NCI-H2227 (cell line): ENCODE measurements around the gene SART3.
A peak's percentile ranks its signal among the peaks of the same experiment; 100 is the strongest.
"Not testable (repeated sequence)": the region's sequence is repeated elsewhere in the genome, so short reads cannot be mapped to it uniquely, and the experiment has no call there.

Experiments
- DNase-seq: peaks from one replicate; lab custom pipeline; 2025; ENCODE audit not compliant: unreplicated experiment; lab: John Stamatoyannopoulos, UW

Gene SART3

DNA sequence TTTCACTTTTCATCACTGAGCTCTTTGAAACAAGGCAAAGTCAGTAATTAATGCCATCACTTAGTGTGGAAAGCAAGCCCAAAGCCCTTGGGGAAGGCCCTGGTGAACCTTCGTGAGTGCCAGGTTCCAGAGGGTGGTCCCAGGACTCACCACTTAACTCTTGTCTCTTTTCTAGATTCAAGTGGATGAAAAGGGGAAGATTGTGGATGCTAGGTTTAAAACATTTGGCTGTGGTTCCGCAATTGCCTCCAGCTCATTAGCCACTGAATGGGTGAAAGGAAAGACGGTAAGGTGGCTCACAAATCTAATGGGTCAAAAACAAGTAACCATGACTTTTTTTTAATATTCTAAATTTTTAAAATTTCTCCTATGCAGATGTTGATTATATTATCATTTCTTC lies 4.2 kb upstream of the SART3 start:
- no peak for DNase-seq

DNA sequence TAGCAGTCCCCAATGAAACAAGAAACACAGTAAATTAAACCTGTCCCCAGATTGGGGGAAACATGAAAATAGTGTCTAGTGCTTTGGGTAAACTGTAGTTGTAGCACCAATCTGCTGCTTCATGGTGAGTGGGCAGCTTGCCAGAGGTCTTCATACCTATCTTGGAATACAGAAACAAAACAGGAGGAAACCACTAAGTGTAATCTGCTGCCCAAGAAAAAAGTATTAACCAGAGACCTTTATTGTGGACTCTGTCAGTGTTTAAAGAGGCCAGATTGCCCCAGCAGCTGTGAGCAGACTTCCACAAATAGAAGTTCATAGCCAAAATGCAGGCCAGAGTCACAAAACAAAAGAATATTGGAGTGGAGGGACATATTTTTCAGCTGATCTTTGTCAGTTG lies 3.8 kb upstream of the SART3 start:
- DNase-seq: no peak

GRCh38 chr12:108563804-108564151 lies 2.8 kb upstream of the SART3 start:
- no peak for DNase-seq

GRCh38 chr12:108563136-108563803 lies 2.3 kb upstream of the SART3 start:
- DNase-seq: peak; percentile 88

DNA sequence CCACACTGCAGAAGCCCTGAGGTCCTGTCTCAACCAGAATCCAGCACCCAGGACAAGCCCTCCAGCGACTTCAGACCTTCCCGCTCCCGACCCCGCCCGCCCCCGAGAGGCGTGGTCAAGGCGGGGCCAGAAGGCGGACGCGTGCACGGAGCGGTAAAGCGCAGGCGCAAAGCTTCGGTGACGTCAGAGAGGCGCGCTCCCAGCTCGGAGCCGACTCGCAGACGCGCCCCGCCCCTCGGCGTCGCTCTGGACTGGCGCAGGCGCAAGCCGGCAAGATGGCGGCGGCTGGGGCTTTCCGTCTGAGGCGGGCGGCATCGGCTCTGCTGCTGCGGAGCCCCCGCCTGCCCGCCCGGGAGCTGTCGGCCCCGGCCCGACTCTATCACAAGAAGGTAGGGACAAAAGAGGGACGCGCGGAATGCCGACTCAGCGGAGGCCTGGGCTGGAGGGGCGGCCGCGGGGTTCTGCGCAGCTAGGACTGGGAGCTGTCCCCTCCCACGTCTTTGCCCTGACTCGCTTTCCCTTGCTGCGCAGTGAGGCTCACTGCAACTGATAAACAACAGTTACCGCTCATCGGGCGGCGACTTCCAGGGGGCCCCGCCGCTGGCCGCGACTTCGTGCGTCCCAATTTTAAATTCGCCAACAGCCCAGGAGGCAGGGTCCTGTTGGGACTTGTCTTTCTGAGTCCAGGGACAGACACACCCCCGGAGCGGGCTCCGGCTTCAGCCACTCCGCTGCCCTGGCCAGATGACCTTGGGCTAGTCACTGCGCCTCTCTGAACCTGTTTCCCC lies 1.6 kb upstream of the SART3 start, which contains the start of gene ISCU:
TSS of gene ISCU (plus strand) at position 249 of the 788 bp plus-strand sequence. CDS start at position 276, 27 bp downstream.
- peak; percentile 99 for DNase-seq

GRCh38 chr12:108561852-108562347 lies 927 bp upstream of the SART3 start:
- no peak for DNase-seq

DNA sequence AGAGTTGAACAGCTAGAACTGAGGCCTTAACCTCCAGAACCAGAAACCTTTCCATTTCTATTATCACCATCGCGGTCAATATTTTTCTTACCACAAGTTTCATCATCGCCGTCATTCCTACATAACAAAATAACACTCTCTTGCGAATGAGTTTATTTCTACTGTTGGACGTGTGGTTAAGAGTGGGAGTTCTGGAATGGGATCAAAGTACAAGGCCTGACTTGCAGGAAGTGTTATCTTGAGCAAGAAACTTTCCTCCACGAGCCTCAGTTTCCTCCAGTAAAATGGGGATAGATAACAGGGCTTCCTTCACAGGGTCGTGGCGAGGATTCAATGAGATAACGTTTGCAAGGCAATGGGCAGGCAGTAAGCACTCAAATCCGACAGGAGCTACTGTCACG lies 652 bp downstream of the SART3 start:
- DNase-seq: no peak

- DNase-seq: no peak
These were observed 1.2 kb downstream of the SART3 start for GRCh38 chr12:108559748-108560147.

GRCh38 chr12:108559007-108559655 lies 1.8 kb downstream of the SART3 start:
- DNase-seq: no peak

DNA sequence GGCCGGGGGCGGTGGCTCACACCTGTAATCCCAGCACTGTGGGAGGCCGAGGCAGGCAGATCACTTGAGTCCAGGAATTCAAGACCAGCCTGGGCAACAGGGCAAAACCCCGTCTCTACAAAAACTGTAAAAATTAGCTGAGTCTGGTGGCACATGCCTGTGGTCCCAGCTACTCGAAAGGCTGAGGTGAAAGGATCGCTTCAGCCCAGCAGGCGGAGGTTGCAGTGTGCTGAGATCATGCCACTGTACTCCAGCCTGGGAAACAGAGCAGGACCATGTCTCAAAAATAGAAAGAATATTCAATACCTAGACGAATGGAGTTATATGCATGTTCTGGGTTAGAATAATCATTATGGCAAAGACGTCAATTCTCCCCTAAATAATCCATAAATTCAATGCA lies 5.6 kb downstream of the SART3 start:
- DNase-seq: not testable (repeated sequence)

DNA sequence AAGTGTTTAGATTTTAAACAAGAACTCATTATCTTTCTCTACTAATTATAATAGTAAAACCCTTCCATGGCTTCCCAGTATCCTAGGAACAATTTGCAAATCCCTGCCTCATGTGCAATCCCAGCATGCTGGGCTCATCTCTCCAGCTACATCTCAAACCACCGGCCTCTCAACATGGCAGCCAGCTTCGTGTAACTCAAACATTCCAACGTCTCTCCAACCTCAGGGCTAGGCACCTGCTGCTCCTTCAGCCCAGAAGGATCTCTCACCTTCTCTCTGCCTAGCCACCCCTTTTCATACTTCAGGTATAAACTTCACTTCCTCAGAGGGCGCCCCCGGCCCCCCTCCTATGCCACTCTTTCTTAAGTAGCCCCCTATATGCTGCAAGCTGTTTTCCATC lies 7.2 kb downstream of the SART3 start:
- no peak for DNase-seq

DNA sequence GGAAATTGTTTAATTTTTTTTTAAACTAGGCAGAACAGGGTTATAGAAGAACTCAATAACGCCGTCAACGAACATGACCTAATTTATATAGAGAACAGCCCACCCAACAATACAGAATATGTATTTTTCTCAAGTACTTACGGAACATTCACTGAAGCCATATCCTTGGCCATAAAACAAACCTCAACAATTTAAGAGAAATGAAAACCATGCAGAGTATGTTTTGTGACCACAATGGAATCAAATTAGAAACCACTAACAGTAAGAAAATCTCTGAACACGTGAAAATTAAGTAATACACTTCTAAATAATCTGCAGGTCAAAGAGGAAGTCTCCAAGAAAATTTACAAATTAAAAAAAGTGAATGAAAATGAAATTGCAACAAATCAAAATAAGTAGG lies 9.4 kb downstream of the SART3 start:
- no peak for DNase-seq

GRCh38 chr12:108548954-108549521 lies 11.9 kb downstream of the SART3 start:
- no peak for DNase-seq

DNA sequence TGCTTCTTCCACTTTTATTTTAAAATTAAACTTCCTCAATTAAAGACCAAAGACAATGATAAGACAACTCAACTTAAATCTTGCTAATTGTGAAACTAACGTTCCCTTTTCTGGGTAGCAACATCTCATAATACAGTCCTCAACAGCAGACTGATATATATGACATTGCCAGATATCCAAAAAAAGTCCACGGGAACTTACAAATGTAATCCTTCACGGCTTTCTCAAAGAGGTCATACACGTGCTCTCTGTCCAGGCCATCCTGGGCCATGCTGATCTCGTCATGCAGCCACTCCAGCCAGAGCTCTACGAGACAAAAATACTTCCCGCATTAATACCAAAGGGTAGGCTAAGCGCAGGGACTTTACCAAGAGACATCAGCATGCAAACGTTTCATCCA lies 13.3 kb downstream of the SART3 start:
- no peak for DNase-seq

- no peak for DNase-seq
These were observed 17.3 kb downstream of the SART3 start for GRCh38 chr12:108543652-108544051.

- no peak for DNase-seq
These were observed 18.7 kb downstream of the SART3 start for GRCh38 chr12:108542320-108542719.

- no peak for DNase-seq
These were observed 22.3 kb downstream of the SART3 start for GRCh38 chr12:108538616-108539195.

DNA sequence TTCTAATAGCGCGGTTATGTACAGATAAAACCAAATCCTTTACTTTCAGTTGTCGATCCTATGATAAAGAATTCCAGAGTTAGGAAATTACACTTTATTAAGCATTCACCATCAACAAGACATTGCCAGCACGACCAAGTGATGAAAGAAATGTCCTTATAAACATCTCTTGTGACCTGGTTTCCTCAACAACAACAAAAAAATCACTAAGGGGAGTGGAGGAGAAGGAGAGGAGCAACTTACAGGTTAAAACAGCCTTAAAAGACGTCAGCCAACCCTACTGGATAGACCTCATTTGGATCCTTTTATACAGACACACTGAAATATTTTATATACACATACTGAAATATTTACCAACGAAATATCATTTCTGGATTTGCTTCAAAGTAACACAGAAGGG lies 22.8 kb downstream of the SART3 start:
- no peak for DNase-seq

GRCh38 chr12:108531929-108532848 lies 28.8 kb downstream of the SART3 start:
- DNase-seq: no peak

GRCh38 chr12:108530161-108530560 lies 30.8 kb downstream of the SART3 start:
- DNase-seq: no peak
